K562 (cell line): Measurements from ENCODE around the gene PTPN5. TPM values are rescaled to one million over a fixed set of nuclear protein-coding genes. Genes with fewer than 3 reads are reported as not detected.

Source experiments
- ATAC-seq: fragments of 200-7000 bp; cut with Tn5 transposase; 3 replicates; pipeline ENCODE4 v1.9.1; 2020; ENCODE audit warnings: moderate library complexity
- BruUV-seq: library from RNA; stranded (reverse); fragments of 400-500 nt; replicated peaks from 2 replicates; lab custom pipeline; 2021; lab: Mats Ljungman, UMichigan
- CTCF ChIA-PET: fragments of 300-600 bp; formaldehyde crosslinking; extraction: SDS; loops from one replicate; lab custom pipeline; 2021; ENCODE audit warnings: low intra/inter-chr PET ratio; lab: Yijun Ruan, JAX
- POLR2A ChIA-PET: fragments of 300-600, 350-650 bp; sonication (Branson Sonifier 250); formaldehyde crosslinking; extraction: SDS; loops from one replicate; lab custom pipeline; 2021; ENCODE audit warnings: antibody characterized with exemption, inconsistent platforms; lab: Yijun Ruan, JAX
- DNase-seq, 4 experiments: peaks; one replicate each; pipeline versions ENCODE4 v3.0.0 to v3.0.0-alpha.2; 2011 to 2018; ENCODE audit warnings: low spot score in 3 of 4, mixed read lengths in 3 of 4; ENCODE audit errors: extremely low read depth in 1 of 4
- FAIRE-seq: peaks from 2 replicates; lab custom pipeline; 2011; peaks lifted over from hg19 to GRCh38; lab: Jason Lieb, UNC
- H2AFZ ChIP-seq: 2 replicates; pipeline ENCODE4 v1.6.0; 2011; ENCODE audit warnings: low read depth, low read length, control low read depth, inconsistent platforms
- H3K27ac ChIP-seq: fragments of 200-600 bp; 3 replicates; pipeline ENCODE4 v1.8.0; 2011; ENCODE audit warnings: low read depth, mild to moderate bottlenecking, control low read depth, inconsistent platforms, low read length, moderate library complexity, mixed read lengths; ENCODE audit errors: extremely low read depth
- H3K27me3 ChIP-seq, 2 experiments: fragments of 300-600 bp in 1 of 2; 2 replicates in 1 of 2; 3 replicates in 1 of 2; pipeline versions ENCODE4 v1.6.0 to v1.8.0; 2011; ENCODE audit warnings: inconsistent platforms in 2 of 2, low read length in 2 of 2, mild to moderate bottlenecking in 1 of 2, mixed read lengths in 1 of 2, moderate library complexity in 1 of 2; ENCODE audit not compliant: control insufficient read depth in 2 of 2, insufficient read depth in 2 of 2
- H3K36me3 ChIP-seq: fragments of 300-600 bp; 3 replicates; pipeline ENCODE4 v1.8.0; 2011; ENCODE audit warnings: mild to moderate bottlenecking, low read length, inconsistent platforms; ENCODE audit not compliant: control insufficient read depth, insufficient read depth
- H3K4me1 ChIP-seq, 2 experiments: fragments of 200-600 bp in 1 of 2; replicated peaks in 1 of 2; 2 replicates in 1 of 2; 3 replicates in 1 of 2; pipeline versions ENCODE4 v1.5.1 to v1.8.0; 2011; ENCODE audit warnings: inconsistent platforms in 2 of 2, low read length in 2 of 2, mild to moderate bottlenecking in 1 of 2, mixed read lengths in 1 of 2, moderate library complexity in 1 of 2; ENCODE audit not compliant: control insufficient read depth in 2 of 2, insufficient read depth in 2 of 2
- H3K4me2 ChIP-seq: 2 replicates; pipeline ENCODE4 v1.6.1; 2011; ENCODE audit warnings: low read length, control low read depth, inconsistent platforms, mixed read lengths; ENCODE audit not compliant: insufficient read depth
- H3K4me3 ChIP-seq: fragments of 200-600 bp; sonication (generic), shearing (Covaris generic); 2 replicates; pipeline ENCODE4 v1.5.1; 2016; ENCODE audit warnings: control low read depth, inconsistent platforms
- H3K79me2 ChIP-seq: fragments of 200-600 bp; 3 replicates; pipeline ENCODE4 v1.8.0; 2011; ENCODE audit warnings: low read length, inconsistent platforms; ENCODE audit not compliant: control insufficient read depth, insufficient read depth
- H3K9ac ChIP-seq, 2 experiments: 2 replicates each; pipeline versions ENCODE4 v1.6.0 to v1.6.1; 2011; ENCODE audit warnings: low read depth in 2 of 2, low read length in 2 of 2, control low read depth in 1 of 2, inconsistent platforms in 1 of 2, mild to moderate bottlenecking in 1 of 2, mixed read lengths in 1 of 2; ENCODE audit not compliant: insufficient read depth in 1 of 2
- H3K9me1 ChIP-seq: one replicate; pipeline ENCODE4 v1.6.0; 2011; ENCODE audit warnings: inconsistent platforms, mild to moderate bottlenecking, low read length, moderate library complexity; ENCODE audit not compliant: control insufficient read depth, insufficient read depth
- H3K9me3 ChIP-seq: replicated peaks from 2 replicates; pipeline ENCODE4 v1.5.1; 2011; ENCODE audit warnings: low read depth, low read length, inconsistent platforms; ENCODE audit not compliant: control insufficient read depth, insufficient read depth
- H4K20me1 ChIP-seq: replicated peaks from 2 replicates; pipeline ENCODE4 v1.6.1; 2011; ENCODE audit warnings: low read length, inconsistent platforms, mixed read lengths; ENCODE audit not compliant: control insufficient read depth, insufficient read depth
- FOSL1 ChIP-seq: fragments of 200-800 bp; sonication (Bioruptor generic); conservative IDR thresholded peaks from 2 replicates; pipeline ENCODE4 v1.6.1; 2016; ENCODE audit warnings: missing genetic modification characterization, missing compliant biosample characterization
- FOXJ2 ChIP-seq: fragments of 200-800 bp; sonication (Bioruptor generic); IDR thresholded peaks from 2 replicates; pipeline ENCODE4 v1.6.1; 2016; ENCODE audit warnings: missing genetic modification characterization, missing compliant biosample characterization
- MEIS2 ChIP-seq: fragments of 450-650 bp; IDR thresholded peaks from 2 replicates; pipeline ENCODE4 v1.6.1; 2014; ENCODE audit warnings: mild to moderate bottlenecking; ENCODE audit not compliant: partially characterized antibody
- NFE2 ChIP-seq: IDR thresholded peaks from 2 replicates; pipeline ENCODE4 v1.6.1; 2014; ENCODE audit warnings: antibody characterized with exemption, low read depth
- SMAD4 ChIP-seq: fragments of 250-450 bp; sonication (Bioruptor Pico); conservative IDR thresholded peaks from 2 replicates; pipeline ENCODE4 v1.8.0; 2021; ENCODE audit warnings: inconsistent platforms, mild to moderate bottlenecking, moderate library complexity
- TCFL5 ChIP-seq: fragments of 250-450 bp; sonication (Bioruptor Pico); conservative IDR thresholded peaks from 2 replicates; pipeline ENCODE4 v1.6.1; 2021; ENCODE audit warnings: mild to moderate bottlenecking, moderate library complexity, matching md5 sums
- TEAD2 ChIP-seq: fragments of 450-650 bp; IDR thresholded peaks from 2 replicates; pipeline ENCODE4 v1.6.1; 2016; ENCODE audit warnings: missing genetic modification characterization, control low read depth, missing compliant biosample characterization
- XRCC5 ChIP-seq: fragments of 200-400 bp; formaldehyde crosslinking; IDR thresholded peaks from 2 replicates; pipeline ENCODE4 v1.6.1; 2017; ENCODE audit warnings: low read depth, mild to moderate bottlenecking, low read length
- ZNF274 ChIP-seq: IDR thresholded peaks from 2 replicates; pipeline ENCODE4 v1.6.1; 2011; ENCODE audit warnings: low read depth, mild to moderate bottlenecking, low read length, moderate library complexity, borderline replicate concordance
- ZNF3 ChIP-seq: fragments of 250-450 bp; sonication (Bioruptor Pico); IDR thresholded peaks from 2 replicates; pipeline ENCODE4 v1.5.0; 2021; ENCODE audit warnings: mild to moderate bottlenecking, moderate library complexity
- ZNF785 ChIP-seq: fragments of 250-450 bp; sonication (Bioruptor Pico); IDR thresholded peaks from 2 replicates; pipeline ENCODE4 v1.4.0; 2020; ENCODE audit warnings: mild to moderate bottlenecking
- WGBS: fragments of 100-300 bp; shearing (Covaris generic); methylation state at CpG from one replicate; pipeline ENCODE4 v1.1.6; 2016; ENCODE audit warnings: low coverage, mixed read lengths; ENCODE audit not compliant: insufficient coverage; ENCODE audit errors: missing lambda C conversion rate; 5-methylcytosine and 5-hydroxymethylcytosine counted together
- in situ Hi-C: fragments of 300-500 bp; cut with MboI; formaldehyde crosslinking; loops from 4 replicates; pipeline ENCODE4 v1.15.0; 2018; ENCODE audit warnings: inconsistent platforms, mixed read lengths
- intact Hi-C: fragments of 100-400 bp; cut with micrococcal nuclease; formaldehyde crosslinking; loops from 2 replicates; pipeline ENCODE4 v1.14.2; 2022
- polyA plus RNA-seq, 8 experiments: library from polyadenylated mRNA; depleted of rRNA in 4 of 8; stranded (reverse) in 5 of 8; unstranded in 3 of 8; fragments of >200 nt; fragmentation: Nextera tagmentation in 2 of 8; fragmentation: Illumina TruSeq in 1 of 8; extraction: Ambion mirVana in 2 of 8; extraction: Trizol in 1 of 8; gene quantifications; 2 replicates each; pipeline versions ENCODE4 v1.2.1 to v1.2.3, GENCODE V29; 2011 to 2014; ENCODE audit warnings: inconsistent platforms in 1 of 8, missing spikeins in 1 of 8
- total RNA-seq, 7 experiments: library from RNA; depleted of rRNA in 6 of 7; stranded (reverse); fragments of >200 nt in 6 of 7; fragmentation: Illumina TruSeq in 2 of 7; extraction: Trizol in 2 of 7; gene quantifications; 2 replicates each; pipeline versions ENCODE4 v1.2.1 to v1.2.3, GENCODE V29; 2011 to 2021; ENCODE audit warnings: low replicate concordance in 1 of 7
- TF ChIP-seq, protein P1 (sequence below): IDR thresholded peaks from 3 replicates; pipeline ENCODE4 v1.6.1; 2011; ENCODE audit warnings: borderline replicate concordance, mild to moderate bottlenecking, moderate library complexity; ENCODE audit not compliant: insufficient read length; ENCODE audit errors: extremely low read depth
- TF ChIP-seq, protein P2 (sequence below): fragments of 450-650 bp; IDR thresholded peaks from 2 replicates; pipeline ENCODE4 v1.6.1; 2014; ENCODE audit warnings: low read depth, mild to moderate bottlenecking, moderate library complexity, borderline replicate concordance
- TF ChIP-seq, protein P3 (sequence below): sonication (generic); formaldehyde crosslinking; IDR thresholded peaks from 2 replicates; pipeline ENCODE4 v1.8.0; 2023; ENCODE audit warnings: mild to moderate bottlenecking, missing genetic modification reagents

The PTPN5 gene
- total and polyA plus RNA-seq, 9 of the 15 experiments (the other 6 are each of a cell fraction or from before 2014, with no cell fraction given), result not detected

DNA sequence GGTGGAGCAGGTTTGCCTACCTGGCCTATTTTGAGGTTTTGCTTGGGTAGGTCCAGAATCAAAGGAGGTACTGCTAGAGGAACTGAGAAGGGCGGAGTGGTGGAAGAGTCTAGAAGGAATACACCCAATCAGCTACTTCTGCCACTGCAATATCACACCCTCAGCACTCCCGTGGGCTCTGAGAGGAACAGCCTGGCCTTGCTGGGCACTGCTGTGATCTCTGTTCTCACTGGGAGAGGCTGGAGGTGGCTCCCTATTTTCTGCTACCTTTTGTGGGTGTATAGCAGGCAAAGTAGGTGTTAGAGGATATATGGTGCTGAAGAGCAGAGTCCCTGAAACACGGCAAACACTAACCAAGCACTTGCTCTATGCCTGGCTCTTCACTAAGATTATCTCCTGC, 40.7 kb downstream of the PTPN5 start:
- CTCF ChIA-PET, result no interaction called here
- H3K4me1 ChIP-seq, result no peaks in the 10 kb centered on the region
- H3K4me2 ChIP-seq, result no peak overlapping the region
- intact Hi-C loops, result no loop called here
- no peaks in the 10 kb centered on the region for H3K36me3 ChIP-seq
- peaks cover 10 to 57% of the 10 kb centered on the region in 2 experiments; a peak in 3 of 5 replicates for H3K27me3 ChIP-seq
- no peak overlapping the region for H3K9ac ChIP-seq
- H3K27ac ChIP-seq, result no peak overlapping the region
- no peaks in the 10 kb centered on the region for H3K9me3 ChIP-seq
- no peak overlapping the region for H2AFZ ChIP-seq
- ATAC-seq, result no peak
- H3K4me3 ChIP-seq, result no peak overlapping the region
- POLR2A ChIA-PET, result no interaction called here
- WGBS, result 0% methylated on average over 3 of the region's 3 CpGs
- no peaks in the 10 kb centered on the region for H4K20me1 ChIP-seq
- FAIRE-seq, result no peak
- BruUV-seq, result no TSS peak
- no peak for DNase-seq
- in situ Hi-C loops, result no loop called here
- no peaks in the 10 kb centered on the region for H3K79me2 ChIP-seq
- H3K9me1 ChIP-seq, result no peaks in the 10 kb centered on the region
- TF ChIP-seq NFE2 (no peak), SMAD4 (CRISPR knock-in tag) (no peak), ZNF3 (CRISPR knock-in tag) (no peak), FOSL1 (no peak), TEAD2 (tag) (no peak), FOXJ2 (tag) (no peak), XRCC5 (no peak), MEIS2 (no peak), ZNF274 (no peak), TCFL5 (no peak), ZNF785 (no peak)
- TF ChIP-seq, protein P1, sequence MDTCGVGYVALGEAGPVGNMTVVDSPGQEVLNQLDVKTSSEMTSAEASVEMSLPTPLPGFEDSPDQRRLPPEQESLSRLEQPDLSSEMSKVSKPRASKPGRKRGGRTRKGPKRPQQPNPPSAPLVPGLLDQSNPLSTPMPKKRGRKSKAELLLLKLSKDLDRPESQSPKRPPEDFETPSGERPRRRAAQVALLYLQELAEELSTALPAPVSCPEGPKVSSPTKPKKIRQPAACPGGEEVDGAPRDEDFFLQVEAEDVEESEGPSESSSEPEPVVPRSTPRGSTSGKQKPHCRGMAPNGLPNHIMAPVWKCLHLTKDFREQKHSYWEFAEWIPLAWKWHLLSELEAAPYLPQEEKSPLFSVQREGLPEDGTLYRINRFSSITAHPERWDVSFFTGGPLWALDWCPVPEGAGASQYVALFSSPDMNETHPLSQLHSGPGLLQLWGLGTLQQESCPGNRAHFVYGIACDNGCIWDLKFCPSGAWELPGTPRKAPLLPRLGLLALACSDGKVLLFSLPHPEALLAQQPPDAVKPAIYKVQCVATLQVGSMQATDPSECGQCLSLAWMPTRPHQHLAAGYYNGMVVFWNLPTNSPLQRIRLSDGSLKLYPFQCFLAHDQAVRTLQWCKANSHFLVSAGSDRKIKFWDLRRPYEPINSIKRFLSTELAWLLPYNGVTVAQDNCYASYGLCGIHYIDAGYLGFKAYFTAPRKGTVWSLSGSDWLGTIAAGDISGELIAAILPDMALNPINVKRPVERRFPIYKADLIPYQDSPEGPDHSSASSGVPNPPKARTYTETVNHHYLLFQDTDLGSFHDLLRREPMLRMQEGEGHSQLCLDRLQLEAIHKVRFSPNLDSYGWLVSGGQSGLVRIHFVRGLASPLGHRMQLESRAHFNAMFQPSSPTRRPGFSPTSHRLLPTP, result no peak
- TF ChIP-seq, protein P2, sequence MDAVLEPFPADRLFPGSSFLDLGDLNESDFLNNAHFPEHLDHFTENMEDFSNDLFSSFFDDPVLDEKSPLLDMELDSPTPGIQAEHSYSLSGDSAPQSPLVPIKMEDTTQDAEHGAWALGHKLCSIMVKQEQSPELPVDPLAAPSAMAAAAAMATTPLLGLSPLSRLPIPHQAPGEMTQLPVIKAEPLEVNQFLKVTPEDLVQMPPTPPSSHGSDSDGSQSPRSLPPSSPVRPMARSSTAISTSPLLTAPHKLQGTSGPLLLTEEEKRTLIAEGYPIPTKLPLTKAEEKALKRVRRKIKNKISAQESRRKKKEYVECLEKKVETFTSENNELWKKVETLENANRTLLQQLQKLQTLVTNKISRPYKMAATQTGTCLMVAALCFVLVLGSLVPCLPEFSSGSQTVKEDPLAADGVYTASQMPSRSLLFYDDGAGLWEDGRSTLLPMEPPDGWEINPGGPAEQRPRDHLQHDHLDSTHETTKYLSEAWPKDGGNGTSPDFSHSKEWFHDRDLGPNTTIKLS, result no peak
- TF ChIP-seq, protein P3, sequence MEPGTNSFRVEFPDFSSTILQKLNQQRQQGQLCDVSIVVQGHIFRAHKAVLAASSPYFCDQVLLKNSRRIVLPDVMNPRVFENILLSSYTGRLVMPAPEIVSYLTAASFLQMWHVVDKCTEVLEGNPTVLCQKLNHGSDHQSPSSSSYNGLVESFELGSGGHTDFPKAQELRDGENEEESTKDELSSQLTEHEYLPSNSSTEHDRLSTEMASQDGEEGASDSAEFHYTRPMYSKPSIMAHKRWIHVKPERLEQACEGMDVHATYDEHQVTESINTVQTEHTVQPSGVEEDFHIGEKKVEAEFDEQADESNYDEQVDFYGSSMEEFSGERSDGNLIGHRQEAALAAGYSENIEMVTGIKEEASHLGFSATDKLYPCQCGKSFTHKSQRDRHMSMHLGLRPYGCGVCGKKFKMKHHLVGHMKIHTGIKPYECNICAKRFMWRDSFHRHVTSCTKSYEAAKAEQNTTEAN (CRISPR knock-in tag), result no peak
